HEK293T (cell line): ENCODE results near the gene KCTD13.
"Not testable (repeated sequence)": the region's sequence is repeated elsewhere in the genome, so short reads cannot be mapped to it uniquely, and the experiment has no call there.

Experiments used
- CTCF ChIA-PET: fragments of 350-600 bp; formaldehyde crosslinking; extraction: SDS; loops from one replicate; lab custom pipeline; 2021; ENCODE audit warnings: antibody characterized with exemption, inconsistent platforms; lab: Yijun Ruan, JAX
- POLR2A ChIA-PET: fragments of 350-600 bp; formaldehyde crosslinking; extraction: SDS; loops from one replicate; lab custom pipeline; 2020; ENCODE audit warnings: antibody characterized with exemption, inconsistent platforms; lab: Yijun Ruan, JAX
- DNase-seq: peaks from one replicate; pipeline ENCODE4 v3.0.0; 2012; ENCODE audit warnings: mixed read lengths; ENCODE audit errors: extremely low spot score
- ARNT ChIP-seq: fragments of 450-650 bp; IDR thresholded peaks from 2 replicates; pipeline ENCODE4 v1.6.1; 2017; ENCODE audit warnings: mild to moderate bottlenecking
- BHLHE40 ChIP-seq: fragments of 450-650 bp; IDR thresholded peaks from 2 replicates; pipeline ENCODE4 v1.6.1; 2016; ENCODE audit warnings: mild to moderate bottlenecking, moderate library complexity, borderline replicate concordance
- CTBP1 ChIP-seq: fragments of 450-650 bp; IDR thresholded peaks from 2 replicates; pipeline ENCODE4 v1.6.1; 2016; ENCODE audit warnings: borderline replicate concordance
- ELF4 ChIP-seq: fragments of 450-650 bp; IDR thresholded peaks from 2 replicates; pipeline ENCODE4 v1.6.1; 2017; ENCODE audit warnings: antibody characterized with exemption
- FOXA1 ChIP-seq: fragments of 450-650 bp; IDR thresholded peaks from 2 replicates; pipeline ENCODE4 v1.6.1; 2016; ENCODE audit warnings: mild to moderate bottlenecking
- FOXK2 ChIP-seq: fragments of 450-650 bp; IDR thresholded peaks from 2 replicates; pipeline ENCODE4 v1.6.1; 2016; ENCODE audit warnings: mild to moderate bottlenecking
- FOXM1 ChIP-seq: fragments of 450-650 bp; IDR thresholded peaks from 2 replicates; pipeline ENCODE4 v1.6.1; 2017; ENCODE audit warnings: mild to moderate bottlenecking, borderline replicate concordance
- HDGF ChIP-seq: fragments of 450-650 bp; IDR thresholded peaks from 2 replicates; pipeline ENCODE4 v1.6.1; 2017; ENCODE audit warnings: antibody characterized with exemption, borderline replicate concordance
- L3MBTL2 ChIP-seq: fragments of 450-650 bp; conservative IDR thresholded peaks from 2 replicates; pipeline ENCODE4 v1.6.1; 2016; ENCODE audit warnings: mild to moderate bottlenecking
- LEF1 ChIP-seq: fragments of 450-650 bp; IDR thresholded peaks from 2 replicates; pipeline ENCODE4 v1.6.1; 2017; ENCODE audit warnings: mild to moderate bottlenecking, borderline replicate concordance
- NFRKB ChIP-seq: fragments of 450-650 bp; IDR thresholded peaks from 2 replicates; pipeline ENCODE4 v1.6.1; 2016; ENCODE audit warnings: mild to moderate bottlenecking, moderate library complexity
- SP1 ChIP-seq: fragments of 450-650 bp; IDR thresholded peaks from 2 replicates; pipeline ENCODE4 v1.6.1; 2017
- TARDBP ChIP-seq: fragments of 450-650 bp; IDR thresholded peaks from 2 replicates; pipeline ENCODE4 v1.6.1; 2016
- ZNF384 ChIP-seq: fragments of 450-650 bp; IDR thresholded peaks from 2 replicates; pipeline ENCODE4 v1.6.1; 2016
- TF ChIP-seq, protein P1 (sequence below): fragments of 450-650 bp; IDR thresholded peaks from 2 replicates; pipeline ENCODE4 v1.6.1; 2016

The KCTD13 gene

DNA sequence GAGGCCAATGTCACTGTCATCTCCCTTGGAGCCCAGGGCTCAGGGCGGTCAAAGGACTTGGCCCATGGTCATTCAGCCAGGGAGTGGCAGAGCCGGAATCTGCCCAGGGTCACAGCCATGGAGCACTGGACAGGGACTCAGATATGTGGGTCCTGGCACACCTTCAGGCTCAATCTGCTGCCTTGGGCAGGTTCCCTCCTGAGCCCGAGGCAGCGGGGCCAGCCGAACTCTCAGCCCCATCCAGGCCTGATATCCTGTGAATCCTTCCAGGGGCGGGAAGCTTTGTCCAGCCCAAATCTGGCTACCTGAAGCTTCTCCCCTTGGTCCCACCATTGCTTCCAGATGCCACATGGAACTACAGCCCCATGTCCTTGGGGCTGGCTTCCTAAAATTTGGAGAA lies 50.8 kb downstream of the KCTD13 start:
- POLR2A ChIA-PET: interaction anchor here (1.3 to 1.4 kb wide), 2 partner anchors 11 to 51 kb away, joined by 3 to 6 read pairs; partner anchors contain the start of gene KCTD13
- CTCF ChIA-PET: no interaction called here
- DNase-seq: no peak
- TF ChIP-seq HDGF: no peak
- no peak for TF ChIP-seq NFRKB

DNA sequence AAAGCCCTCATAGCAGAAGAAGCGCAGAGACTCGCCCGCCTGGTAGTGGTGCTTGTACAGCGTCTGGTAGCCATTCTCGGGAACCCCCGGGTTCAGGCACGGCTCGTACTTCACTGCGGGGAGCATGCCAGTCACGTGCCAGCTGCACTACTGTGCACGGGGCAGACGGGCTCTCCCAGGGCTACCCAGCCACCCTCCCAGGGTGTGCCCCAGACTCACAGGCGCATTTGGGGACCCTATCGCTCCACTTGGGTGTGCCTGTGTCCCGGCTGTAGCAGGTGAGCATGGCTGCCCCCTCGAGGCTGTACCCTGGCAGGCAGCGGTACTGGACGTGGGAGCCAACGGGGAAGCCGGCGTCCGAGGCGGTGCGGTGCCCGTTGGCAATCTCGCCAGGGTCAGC lies 52.7 kb downstream of the KCTD13 start:
- no peak for DNase-seq
- TF ChIP-seq FOXA1 (no peak), BHLHE40 (no peak), TARDBP (no peak), HDGF (no peak), SP1 (no peak), LEF1 (no peak)
- POLR2A ChIA-PET: interaction anchor here (1.0 kb wide), 1 partner anchor 66 kb away, joined by 3 read pairs; no protein-coding TSS in a partner anchor
- CTCF ChIA-PET: interaction anchor here (1.0 kb wide), 1 partner anchor 10 kb away, joined by 3 read pairs; the partner anchor contains the start of gene CDIPT

DNA sequence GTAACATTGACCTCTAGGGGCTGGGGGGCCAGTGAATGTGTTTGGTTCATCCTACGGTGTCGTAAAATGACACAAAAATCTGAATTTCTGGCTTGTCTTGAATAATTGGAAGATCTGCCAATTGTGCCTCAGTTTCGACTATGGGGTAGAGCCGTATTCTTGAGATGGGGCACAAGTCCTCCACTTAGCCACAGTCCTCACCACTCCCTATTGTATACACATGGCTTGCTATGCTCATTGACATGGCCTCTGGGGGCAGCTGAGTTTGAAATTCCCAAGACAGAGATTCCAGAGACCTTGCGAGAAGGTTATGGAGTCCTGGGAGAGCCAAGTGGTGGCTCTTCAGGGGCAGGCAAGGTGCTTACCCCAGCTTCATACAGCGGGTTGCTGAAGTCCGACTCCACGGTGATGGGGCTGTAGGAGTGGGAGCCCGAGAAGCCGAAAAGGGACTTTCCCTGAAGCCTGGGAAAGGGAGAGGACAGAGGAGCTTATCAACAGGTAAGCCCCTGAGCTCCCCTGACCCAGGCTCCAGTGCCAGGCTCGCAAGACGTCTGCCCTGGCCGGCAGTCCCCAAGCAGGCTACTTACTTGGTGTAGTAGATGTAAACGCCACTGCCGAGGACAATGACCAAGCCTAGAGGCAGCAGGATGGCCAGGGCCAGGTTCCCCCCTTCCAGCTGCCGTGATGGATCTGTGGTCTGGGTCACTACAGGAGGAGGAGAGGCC lies 54.0 kb downstream of the KCTD13 start:
- DNase-seq: no peak
- ChIA-PET CTCF (no interaction called here), POLR2A (interaction anchor here (0.8 kb wide), 1 partner anchor 9 kb away, joined by 4 read pairs; the partner anchor contains the start of gene CDIPT)
- TF ChIP-seq FOXA1: no peak

- POLR2A ChIA-PET: interaction anchor here (0.8 to 2.0 kb wide), 2 partner anchors 53 to 57 kb away, joined by 3 to 7 read pairs; partner anchors contain the start of genes KCTD13 and PAGR1
- not testable (repeated sequence) for DNase-seq
- CTCF ChIA-PET: interaction anchor here (0.7 to 1.3 kb wide), 2 partner anchors 21 to 52 kb away, joined by 3 to 4 read pairs; no protein-coding TSS in a partner anchor
Measured at GRCh38 chr16:29869067-29869466, 57.0 kb downstream of the KCTD13 start.

DNA sequence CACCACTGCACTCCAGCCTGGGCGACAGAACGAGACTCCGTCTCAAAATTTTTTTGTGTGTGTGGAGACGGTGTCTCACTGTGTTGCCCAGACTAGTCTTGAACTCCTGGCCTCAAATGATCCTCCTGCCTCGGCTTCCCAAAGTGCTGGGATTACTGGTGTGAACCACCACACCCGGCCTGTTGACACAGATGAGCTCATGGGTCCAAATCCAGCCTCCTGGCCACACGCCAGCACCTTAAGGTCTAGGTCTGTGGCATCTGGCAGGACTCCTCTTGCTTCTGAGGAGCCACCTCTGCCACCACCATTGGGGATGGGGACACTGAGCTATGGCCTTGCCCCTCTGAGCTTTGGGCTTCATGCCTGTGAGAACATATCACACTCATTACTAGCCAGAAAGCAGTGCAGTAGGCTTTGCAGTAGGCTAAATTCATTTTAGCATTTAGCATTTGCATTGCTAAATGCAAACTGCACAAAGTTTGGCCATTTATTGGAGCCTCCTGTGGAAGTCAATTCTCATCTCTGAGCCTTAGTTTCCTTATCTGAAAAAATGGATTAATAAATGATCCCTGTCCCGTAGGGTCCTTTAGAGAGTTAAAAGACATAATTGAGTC lies 57.5 kb downstream of the KCTD13 start:
- ChIA-PET POLR2A (interaction anchor here (0.8 to 2.0 kb wide), 3 partner anchors 32 to 58 kb away, joined by 3 to 7 read pairs (median 4); partner anchors contain the start of genes KCTD13 and PAGR1), CTCF (interaction anchor here (0.7 to 1.3 kb wide), 3 partner anchors 9 to 51 kb away, joined by 3 to 4 read pairs (median 4); no protein-coding TSS in a partner anchor)
- TF ChIP-seq ELF4: no peak
- no peak for TF ChIP-seq FOXA1
- TF ChIP-seq FOXK2: no peak
- no peak for TF ChIP-seq FOXM1
- TF ChIP-seq, protein P1, sequence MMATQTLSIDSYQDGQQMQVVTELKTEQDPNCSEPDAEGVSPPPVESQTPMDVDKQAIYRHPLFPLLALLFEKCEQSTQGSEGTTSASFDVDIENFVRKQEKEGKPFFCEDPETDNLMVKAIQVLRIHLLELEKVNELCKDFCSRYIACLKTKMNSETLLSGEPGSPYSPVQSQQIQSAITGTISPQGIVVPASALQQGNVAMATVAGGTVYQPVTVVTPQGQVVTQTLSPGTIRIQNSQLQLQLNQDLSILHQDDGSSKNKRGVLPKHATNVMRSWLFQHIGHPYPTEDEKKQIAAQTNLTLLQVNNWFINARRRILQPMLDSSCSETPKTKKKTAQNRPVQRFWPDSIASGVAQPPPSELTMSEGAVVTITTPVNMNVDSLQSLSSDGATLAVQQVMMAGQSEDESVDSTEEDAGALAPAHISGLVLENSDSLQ: no peak
- TF ChIP-seq ARNT: no peak
- no peak for TF ChIP-seq HDGF
- DNase-seq: no peak

GRCh38 chr16:29864205-29864604 lies 61.8 kb downstream of the KCTD13 start:
- ChIA-PET CTCF (interaction anchor here (1.0 kb wide), 1 partner anchor 97 kb away, joined by 3 read pairs; the partner anchor contains the start of gene TMEM219), POLR2A (interaction anchor here (0.6 to 2.5 kb wide), 6 partner anchors 11 to 165 kb away, joined by 3 to 8 read pairs (median 4); partner anchors contain the start of genes KCTD13, PAGR1 and TAOK2)
- TF ChIP-seq LEF1 (no peak), ARNT (no peak), FOXM1 (no peak), HDGF (no peak), L3MBTL2 (no peak), ELF4 (no peak), SP1 (no peak), TARDBP (no peak), ZNF384 (no peak), FOXK2 (no peak), CTBP1 (no peak)
- DNase-seq: no peak

DNA sequence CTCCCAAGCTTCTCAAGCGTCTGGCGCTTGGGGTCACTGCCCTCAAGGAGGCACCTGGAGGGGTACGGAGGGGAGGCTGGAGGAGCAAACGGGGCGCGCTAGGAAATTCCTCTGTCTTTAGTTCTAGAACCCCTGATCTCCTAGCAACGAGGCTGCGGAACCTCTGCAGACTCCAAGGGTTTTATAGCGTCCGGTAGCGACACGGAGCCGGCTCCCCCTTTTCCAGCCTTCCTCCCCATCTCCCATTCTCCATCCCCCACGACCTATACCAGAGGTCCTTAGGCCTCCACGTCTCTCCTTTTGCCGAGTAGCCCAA lies 62.4 kb downstream of the KCTD13 start:
- CTCF ChIA-PET: interaction anchor here (1.0 to 1.1 kb wide), 4 partner anchors 10 to 98 kb away, joined by 3 to 4 read pairs (median 3); partner anchors contain the start of gene TMEM219
- no peak for DNase-seq
- TF ChIP-seq L3MBTL2 (peak; percentile 69), HDGF (0 out of 2 replicates have a peak, but pooled peaks have one; percentile 89), ARNT (no peak)
- POLR2A ChIA-PET: interaction anchor here (0.6 to 2.5 kb wide), 11 partner anchors 8 to 165 kb away, joined by 3 to 8 read pairs (median 4); partner anchors contain the start of genes ASPHD1, KCTD13, SEZ6L2 and TAOK2
